Body of pancreas (tissue), 4 donors: ENCODE measurements around the gene FBXL5. TPM values are rescaled to one million over a fixed set of nuclear protein-coding genes. Genes with fewer than 3 reads are reported as not detected.

Experiments
- ATAC-seq: fragments of 150-250 bp; one replicate; pipeline ENCODE4 v1.9.1; 2016
- DNase-seq, 4 donors: peaks; one replicate each; pipeline ENCODE4 v3.0.0-alpha.2; 2019
- H3K27ac ChIP-seq, 4 donors: fragments of 200-600 bp; sonication (generic); 1 replicate in 3 of 4; 2 replicates in 1 of 4; pipeline versions ENCODE4 v1.5.1 to v1.6.1; 2016 to 2019; ENCODE audit warnings: mild to moderate bottlenecking in 1 of 4, mixed read lengths in 1 of 4, moderate library complexity in 1 of 4
- H3K27me3 ChIP-seq, 2 donors: fragments of 200-600 bp; sonication (generic); one replicate each; pipeline ENCODE4 v1.6.0; 2016; ENCODE audit warnings: mild to moderate bottlenecking in 1 of 2
- H3K36me3 ChIP-seq, 2 donors: fragments of 200-600 bp; sonication (generic); replicated peaks in 1 of 2; 2 replicates each; pipeline ENCODE4 v1.5.1; 2016; ENCODE audit warnings: low read depth in 2 of 2; ENCODE audit not compliant: insufficient read depth in 1 of 2
- H3K4me1 ChIP-seq: fragments of 200-600 bp; sonication (generic); one replicate; pipeline ENCODE4 v1.6.0; 2016
- H3K4me3 ChIP-seq, 2 donors: fragments of 200-600 bp; sonication (generic); 1 replicate in 1 of 2; 2 replicates in 1 of 2; pipeline ENCODE4 v1.5.1; 2016 to 2019
- H3K9me3 ChIP-seq, 3 donors: fragments of 200-600 bp; sonication (generic); 1 replicate in 2 of 3; 2 replicates in 1 of 3; pipeline ENCODE4 v1.5.1; 2016
- POLR2A ChIP-seq, 3 donors: fragments of 450-650 bp; IDR thresholded peaks; one replicate each; pipeline ENCODE4 v1.6.1; 2016; ENCODE audit warnings: antibody characterized with exemption in 3 of 3, mild to moderate bottlenecking in 2 of 3
- WGBS, 2 donors: methylation state at CpG; one replicate each; pipeline ENCODE4 v1.1.5; 2017; 5-methylcytosine and 5-hydroxymethylcytosine counted together
- intact Hi-C: fragments of 100-400 bp; cut with DNase I; formaldehyde crosslinking; loops from one replicate; pipeline ENCODE4 v1.15.1; 2023
- total RNA-seq, 2 donors: library from RNA; depleted of rRNA; stranded (reverse); fragments of >200 nt; gene quantifications; one replicate each; pipeline ENCODE4 v1.1.0, GENCODE V29; 2016
- TF ChIP-seq, protein P1 (sequence below), 7 experiments: fragments of 450-650 bp in 4 of 7; fragments of 200-600 bp in 3 of 7; sonication (generic) in 3 of 7; IDR thresholded peaks; one replicate each; pipeline ENCODE4 v1.5.1; 2016 to 2019; ENCODE audit warnings: antibody characterized with exemption in 7 of 7

FBXL5 gene
- total RNA-seq, 2 donors from 2014 or later = 52.4 to 56.0 TPM

GRCh38 chr4:15684498-15684897, 29.3 kb upstream of the FBXL5 start:
- Histone ChIP-seq H3K36me3 (peaks cover 0 to 3% of the 10 kb centered on the region in 2 donors), H3K4me1 (peaks cover 14% of the 10 kb centered on the region), H3K4me3 (no peak overlapping the region), H3K27me3 (no peaks in the 10 kb centered on the region), H3K9me3 (no peaks in the 10 kb centered on the region), H3K27ac (no peak overlapping the region)
- 85 to 88% methylated on average over 1 of the region's 1 CpG for WGBS, 2 donors
- intact Hi-C loops = no loop called here
- ATAC-seq (no peak), DNase-seq (no peak)
- no peak for TF ChIP-seq POLR2A (IDR thresholded peaks at IDR 0.05)
- TF ChIP-seq, protein P1, sequence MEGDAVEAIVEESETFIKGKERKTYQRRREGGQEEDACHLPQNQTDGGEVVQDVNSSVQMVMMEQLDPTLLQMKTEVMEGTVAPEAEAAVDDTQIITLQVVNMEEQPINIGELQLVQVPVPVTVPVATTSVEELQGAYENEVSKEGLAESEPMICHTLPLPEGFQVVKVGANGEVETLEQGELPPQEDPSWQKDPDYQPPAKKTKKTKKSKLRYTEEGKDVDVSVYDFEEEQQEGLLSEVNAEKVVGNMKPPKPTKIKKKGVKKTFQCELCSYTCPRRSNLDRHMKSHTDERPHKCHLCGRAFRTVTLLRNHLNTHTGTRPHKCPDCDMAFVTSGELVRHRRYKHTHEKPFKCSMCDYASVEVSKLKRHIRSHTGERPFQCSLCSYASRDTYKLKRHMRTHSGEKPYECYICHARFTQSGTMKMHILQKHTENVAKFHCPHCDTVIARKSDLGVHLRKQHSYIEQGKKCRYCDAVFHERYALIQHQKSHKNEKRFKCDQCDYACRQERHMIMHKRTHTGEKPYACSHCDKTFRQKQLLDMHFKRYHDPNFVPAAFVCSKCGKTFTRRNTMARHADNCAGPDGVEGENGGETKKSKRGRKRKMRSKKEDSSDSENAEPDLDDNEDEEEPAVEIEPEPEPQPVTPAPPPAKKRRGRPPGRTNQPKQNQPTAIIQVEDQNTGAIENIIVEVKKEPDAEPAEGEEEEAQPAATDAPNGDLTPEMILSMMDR (IDR thresholded peaks at IDR 0.05) = no peak

- Histone ChIP-seq H3K36me3 (peaks cover 0 to 3% of the 10 kb centered on the region in 2 donors), H3K9me3 (no peaks in the 10 kb centered on the region), H3K4me3 (no peak overlapping the region), H3K27me3 (no peaks in the 10 kb centered on the region), H3K27ac (no peak overlapping the region), H3K4me1 (peaks cover 14% of the 10 kb centered on the region)
- intact Hi-C loops = no loop called here
- 80 to 88% methylated on average over 2 of the region's 2 CpGs for WGBS, 2 donors
- no peak for TF ChIP-seq POLR2A (IDR thresholded peaks at IDR 0.05)
- TF ChIP-seq, protein P1 (IDR thresholded peaks at IDR 0.05) = no peak
- no peak for ATAC-seq
- no peak for DNase-seq
These were observed 28.0 kb upstream of the FBXL5 start for GRCh38 chr4:15683143-15683495.

- ATAC-seq (no peak), DNase-seq (no peak)
- Histone ChIP-seq H3K27ac (peak overlapping the region; percentile 88 to 96 (median 93)), H3K36me3 (peaks cover 0 to 3% of the 10 kb centered on the region in 2 donors), H3K27me3 (no peaks in the 10 kb centered on the region), H3K4me3 (peak overlapping the region; percentile 56 to 75), H3K9me3 (no peaks in the 10 kb centered on the region), H3K4me1 (peaks cover 18% of the 10 kb centered on the region)
- TF ChIP-seq, protein P1 (IDR thresholded peaks at IDR 0.05) = no peak
- TF ChIP-seq POLR2A (IDR thresholded peaks at IDR 0.05) = no peak
- WGBS, 2 donors = 33 to 46% methylated on average over 6 of the region's 6 CpGs
- intact Hi-C loops = no loop called here
These were observed 27.3 kb upstream of the FBXL5 start for GRCh38 chr4:15682242-15683142.

DNA sequence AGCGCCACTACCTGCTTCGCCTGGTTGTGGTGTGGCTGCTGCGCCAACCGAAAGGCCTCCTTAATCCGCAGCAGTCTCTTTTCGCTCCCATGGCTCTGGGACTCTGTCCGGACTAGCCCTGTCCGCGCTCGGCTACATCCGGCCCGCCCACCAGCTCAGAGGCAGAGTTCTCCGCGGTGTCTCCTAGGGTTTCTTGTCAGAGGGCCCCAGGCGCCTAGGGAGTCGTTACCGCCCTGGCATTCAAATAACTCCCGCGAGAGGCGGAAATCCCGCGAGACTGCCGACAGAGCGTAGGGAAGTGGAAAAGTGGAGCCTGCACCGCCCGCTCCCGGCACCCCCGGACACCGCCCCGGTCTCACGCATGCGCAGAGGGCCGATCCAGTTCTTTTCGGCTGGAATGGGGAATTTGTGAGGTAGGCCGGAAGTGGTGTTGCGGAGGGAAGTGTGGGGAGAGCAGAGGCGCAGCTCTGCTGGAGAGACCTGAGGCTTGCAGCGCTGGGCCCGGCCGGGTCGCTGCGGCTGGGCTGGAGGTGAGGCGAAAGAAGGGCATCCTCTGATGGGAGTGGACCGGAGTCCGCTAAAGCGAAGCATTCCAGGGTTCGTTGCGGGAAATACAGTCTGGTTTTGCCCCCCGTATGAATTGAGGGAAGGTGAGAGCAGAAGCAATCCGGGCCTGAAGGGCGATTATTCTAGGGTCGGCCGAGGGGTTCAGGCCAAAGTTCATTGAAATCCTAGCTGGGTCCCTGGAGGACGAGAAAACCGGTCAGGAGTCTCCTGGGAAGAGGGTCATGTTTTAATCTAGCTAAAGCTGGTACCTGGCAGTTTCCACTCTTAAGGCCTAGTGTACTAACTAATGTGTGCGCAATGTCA, 26.4 kb upstream of the FBXL5 start, which contains the start of gene FAM200B:
FAM200B (plus strand) TSS at position 456 of the 870 bp plus-strand sequence. CDS start 5,151 bp downstream, outside the sequence.
- TF ChIP-seq, protein P1 (IDR thresholded peaks at IDR 0.05) = peak in 4 of 7 experiments; percentile 43 to 66 (median 53)
- TF ChIP-seq POLR2A (IDR thresholded peaks at IDR 0.05) = peak; percentile 86 to 98 (median 98)
- ATAC-seq = peak; percentile 98
- no peaks in the 10 kb centered on the region for H3K27me3 ChIP-seq
- peak within 1 kb of the TSS; percentile 88 to 96 (median 93) for H3K27ac ChIP-seq
- intact Hi-C loops = no loop called here
- H3K4me1 ChIP-seq = peaks cover 23% of the 10 kb centered on the region
- no peaks in the 10 kb centered on the region for H3K9me3 ChIP-seq
- no peaks in the 10 kb centered on the region for H3K36me3 ChIP-seq
- 0% methylated on average over 37 to 56 of the region's 56 CpGs for WGBS, 2 donors
- DNase-seq = peak; percentile 99 to 100 (median 99)
- H3K4me3 ChIP-seq = peak within 1 kb of the TSS; percentile 56 to 75
